Endodermal cell (in vitro differentiated cells): Measurements from ENCODE around the gene MNAT1. TPM values are rescaled to one million over a fixed set of nuclear protein-coding genes. Genes with fewer than 3 reads are reported as not detected.

Experiments used
- DNase-seq: peaks from one replicate; pipeline ENCODE4 v3.0.0-alpha.2; 2017
- H3K27ac ChIP-seq: 2 replicates; pipeline ENCODE4 v1.5.1; 2013; ENCODE audit warnings: mild to moderate bottlenecking, low read depth, low read length, moderate library complexity
- H3K27me3 ChIP-seq: 2 replicates; pipeline ENCODE4 v1.6.1; 2013; ENCODE audit warnings: mild to moderate bottlenecking, low read length, moderate library complexity; ENCODE audit not compliant: insufficient read depth, control insufficient read depth, poor library complexity, severe bottlenecking
- H3K36me3 ChIP-seq: 2 replicates; pipeline ENCODE4 v1.7.0; 2013; ENCODE audit warnings: mild to moderate bottlenecking, low read length, moderate library complexity; ENCODE audit not compliant: control insufficient read depth, insufficient read depth
- H3K4me1 ChIP-seq: one replicate; pipeline ENCODE4 v1.7.0; 2013; ENCODE audit warnings: low read length; ENCODE audit not compliant: control insufficient read depth, insufficient read depth
- H3K4me3 ChIP-seq: 2 replicates; pipeline ENCODE4 v1.5.1; 2013; ENCODE audit warnings: mild to moderate bottlenecking, low read length, moderate library complexity
- H3K9ac ChIP-seq: 2 replicates; pipeline ENCODE4 v1.6.1; 2013; ENCODE audit warnings: mild to moderate bottlenecking, low read length, moderate library complexity; ENCODE audit not compliant: poor library complexity, severe bottlenecking; ENCODE audit errors: extremely low read depth
- H3K9me3 ChIP-seq: 2 replicates; pipeline ENCODE4 v1.6.1; 2013; ENCODE audit warnings: mild to moderate bottlenecking, low read length, moderate library complexity; ENCODE audit not compliant: control insufficient read depth
- H3K27ac Mint-ChIP-seq: 2 replicates; pipeline ENCODE4 v1.8.0; 2020; ENCODE audit warnings: mixed read lengths
- H3K27me3 Mint-ChIP-seq: 2 replicates; pipeline ENCODE4 v1.8.0; 2021; ENCODE audit warnings: mild to moderate bottlenecking, mixed read lengths; ENCODE audit not compliant: insufficient read depth
- H3K36me3 Mint-ChIP-seq: 2 replicates; pipeline ENCODE4 v1.8.0; 2020; ENCODE audit warnings: low read depth, mixed read lengths
- H3K4me1 Mint-ChIP-seq: 2 replicates; pipeline ENCODE4 v1.8.0; 2020; ENCODE audit warnings: mixed read lengths
- H3K4me3 Mint-ChIP-seq: 2 replicates; pipeline ENCODE4 v1.8.0; 2020; ENCODE audit warnings: mild to moderate bottlenecking, moderate library complexity, mixed read lengths
- H3K9me3 Mint-ChIP-seq: 2 replicates; pipeline ENCODE4 v1.8.0; 2020; ENCODE audit warnings: mild to moderate bottlenecking, mixed read lengths
- CTCF ChIP-seq: fragments of 200-600 bp; sonication (generic); conservative IDR thresholded peaks from 2 replicates; pipeline ENCODE4 v1.5.0; 2021; ENCODE audit warnings: antibody characterized with exemption, mild to moderate bottlenecking
- WGBS, 2 experiments: methylation state at CpG; one replicate each; pipeline versions ENCODE4 v1.1.5 to v1.1.7; 2013; ENCODE audit warnings: missing lambda C conversion rate in 2 of 2, mixed read lengths in 1 of 2; ENCODE audit not compliant: insufficient coverage in 1 of 2, insufficient read length in 1 of 2; 5-methylcytosine and 5-hydroxymethylcytosine counted together
- total RNA-seq, 2 donors: library from RNA; stranded (reverse); fragmentation: NEBNext Ultra II Directional in 1 of 2; extraction: Animal tissue kit (Norgen Biotek cat#: 25700) in 1 of 2; gene quantifications; 2 replicates in 1 of 2; 3 replicates in 1 of 2; pipeline ENCODE4 v1.2.1, GENCODE V29; 2021

MNAT1 gene
- total RNA-seq, 2 donors from 2014 or later: 36.8 to 42.6 TPM

- no peak for DNase-seq
- no peak for TF ChIP-seq CTCF
- Mint-ChIP-seq H3K27me3 (no peaks in the 10 kb centered on the region), H3K9me3 (peaks cover 7% of the 10 kb centered on the region), H3K4me1 (no peaks in the 10 kb centered on the region), H3K27ac (no peak overlapping the region), H3K4me3 (no peak overlapping the region), H3K36me3 (peaks cover 6% of the 10 kb centered on the region)
- Histone ChIP-seq H3K27me3 (no peaks in the 10 kb centered on the region), H3K4me1 (no peaks in the 10 kb centered on the region), H3K36me3 (no peaks in the 10 kb centered on the region), H3K4me3 (no peak overlapping the region), H3K9ac (no peak overlapping the region), H3K27ac (peak overlapping the region; percentile 62), H3K9me3 (no peaks in the 10 kb centered on the region)
- 50 to 63% methylated on average over 1 of the region's 2 CpGs for WGBS, 2 experiments
These were observed 229.2 kb downstream of the MNAT1 start for GRCh38 chr14:60963761-60964160.

- WGBS, 2 experiments: 78 to 97% methylated on average over 1 to 2 of the region's 2 CpGs
- H3K27me3 ChIP-seq: no peaks in the 10 kb centered on the region
- no peak for TF ChIP-seq CTCF
- no peaks in the 10 kb centered on the region for H3K27me3 Mint-ChIP-seq
- H3K36me3 ChIP-seq: no peaks in the 10 kb centered on the region
- H3K27ac ChIP-seq: no peak overlapping the region
- no peaks in the 10 kb centered on the region for H3K4me1 ChIP-seq
- no peak overlapping the region for H3K27ac Mint-ChIP-seq
- H3K9me3 ChIP-seq: no peaks in the 10 kb centered on the region
- H3K9ac ChIP-seq: no peak overlapping the region
- H3K4me1 Mint-ChIP-seq: no peaks in the 10 kb centered on the region
- no peaks in the 10 kb centered on the region for H3K36me3 Mint-ChIP-seq
- no peak overlapping the region for H3K4me3 Mint-ChIP-seq
- no peak overlapping the region for H3K4me3 ChIP-seq
- no peak for DNase-seq
- H3K9me3 Mint-ChIP-seq: no peaks in the 10 kb centered on the region
These were observed 230.3 kb downstream of the MNAT1 start for GRCh38 chr14:60964904-60965303.

GRCh38 chr14:60965402-60965801, 230.8 kb downstream of the MNAT1 start:
- Histone ChIP-seq H3K9me3 (no peaks in the 10 kb centered on the region), H3K27me3 (no peaks in the 10 kb centered on the region), H3K36me3 (no peaks in the 10 kb centered on the region), H3K27ac (no peak overlapping the region), H3K4me3 (no peak overlapping the region), H3K4me1 (no peaks in the 10 kb centered on the region), H3K9ac (no peak overlapping the region)
- no peaks in the 10 kb centered on the region for H3K9me3 Mint-ChIP-seq
- DNase-seq: no peak
- H3K27ac Mint-ChIP-seq: no peak overlapping the region
- no peak for TF ChIP-seq CTCF
- H3K4me3 Mint-ChIP-seq: no peak overlapping the region
- no peaks in the 10 kb centered on the region for H3K36me3 Mint-ChIP-seq
- H3K4me1 Mint-ChIP-seq: no peaks in the 10 kb centered on the region
- no peaks in the 10 kb centered on the region for H3K27me3 Mint-ChIP-seq
